DND-41 (cell line): ENCODE data around the gene RRP1.

Source experiments
- CTCF ChIP-seq: IDR thresholded peaks from 2 replicates; pipeline ENCODE4 v1.5.1; 2012; ENCODE audit warnings: borderline replicate concordance, low read length, moderate library complexity, mild to moderate bottlenecking; ENCODE audit not compliant: poor library complexity, severe bottlenecking; ENCODE audit errors: extremely low read depth
- EZH2 ChIP-seq: IDR thresholded peaks from 3 replicates; pipeline ENCODE4 v1.6.1; 2012; ENCODE audit warnings: borderline replicate concordance, low read depth, mild to moderate bottlenecking, moderate library complexity, low read length, inconsistent platforms; ENCODE audit not compliant: severe bottlenecking

- TF ChIP-seq CTCF (no peak), EZH2 (no peak)
Observed at GRCh38 chr21:43777953-43778352, 11.4 kb upstream of the RRP1 start.
